Measurements from ENCODE around the gene ETNK2.

DNA sequence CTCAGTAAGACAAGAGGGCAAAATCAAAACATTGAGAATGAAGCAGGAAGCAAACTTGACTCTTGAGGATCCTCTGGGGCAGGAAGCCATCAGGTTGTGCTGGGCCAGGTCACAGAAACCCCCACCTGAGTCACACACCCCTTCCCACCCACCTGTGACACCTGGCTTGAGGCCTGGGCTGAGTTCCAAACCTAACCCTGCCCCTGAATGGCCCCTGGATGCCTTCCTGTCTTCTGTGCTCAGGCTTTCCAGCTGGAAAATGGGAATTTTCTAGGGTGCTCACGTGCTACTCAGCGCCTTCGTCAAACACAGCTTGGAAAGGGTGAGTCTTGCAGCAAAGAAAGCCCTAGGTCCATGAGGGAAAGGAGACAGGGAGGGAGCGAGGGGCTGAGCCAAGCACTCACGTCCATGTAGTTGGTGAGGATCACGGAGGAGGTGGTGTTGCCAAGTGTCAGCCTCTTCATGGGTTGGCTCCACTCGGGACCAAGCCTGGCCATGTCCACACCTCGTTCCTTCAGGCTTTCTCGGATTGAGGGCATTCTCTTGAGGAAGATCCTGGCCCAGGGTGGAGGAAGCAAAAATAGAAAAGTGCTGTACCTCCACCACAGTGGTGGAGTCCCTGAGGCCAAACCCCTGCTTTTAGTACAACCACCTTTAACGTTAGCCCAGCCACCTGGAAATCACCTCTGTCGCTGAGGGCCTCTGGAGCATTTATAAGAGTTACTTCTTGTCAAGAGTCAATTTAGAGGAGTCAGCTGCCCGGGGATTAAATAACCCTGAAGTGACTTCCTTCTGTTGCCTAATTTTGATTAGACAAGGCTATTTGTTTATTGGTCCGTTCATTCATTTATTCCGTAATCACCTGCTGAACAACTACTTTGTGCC lies 10.0 kb upstream of the ETNK2 start:
- TF ChIP-seq, protein P1, sequence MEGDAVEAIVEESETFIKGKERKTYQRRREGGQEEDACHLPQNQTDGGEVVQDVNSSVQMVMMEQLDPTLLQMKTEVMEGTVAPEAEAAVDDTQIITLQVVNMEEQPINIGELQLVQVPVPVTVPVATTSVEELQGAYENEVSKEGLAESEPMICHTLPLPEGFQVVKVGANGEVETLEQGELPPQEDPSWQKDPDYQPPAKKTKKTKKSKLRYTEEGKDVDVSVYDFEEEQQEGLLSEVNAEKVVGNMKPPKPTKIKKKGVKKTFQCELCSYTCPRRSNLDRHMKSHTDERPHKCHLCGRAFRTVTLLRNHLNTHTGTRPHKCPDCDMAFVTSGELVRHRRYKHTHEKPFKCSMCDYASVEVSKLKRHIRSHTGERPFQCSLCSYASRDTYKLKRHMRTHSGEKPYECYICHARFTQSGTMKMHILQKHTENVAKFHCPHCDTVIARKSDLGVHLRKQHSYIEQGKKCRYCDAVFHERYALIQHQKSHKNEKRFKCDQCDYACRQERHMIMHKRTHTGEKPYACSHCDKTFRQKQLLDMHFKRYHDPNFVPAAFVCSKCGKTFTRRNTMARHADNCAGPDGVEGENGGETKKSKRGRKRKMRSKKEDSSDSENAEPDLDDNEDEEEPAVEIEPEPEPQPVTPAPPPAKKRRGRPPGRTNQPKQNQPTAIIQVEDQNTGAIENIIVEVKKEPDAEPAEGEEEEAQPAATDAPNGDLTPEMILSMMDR (IDR thresholded peaks at IDR 0.05; ENCODE audit: low read depth, low read length): no peak
- TF ChIP-seq POLR2A (IDR thresholded peaks at IDR 0.05; ENCODE audit: extremely low read depth, insufficient read length) (no peak), MYC (IDR thresholded peaks at IDR 0.05; ENCODE audit: low read depth, low read length) (no peak)
